Embryonic facial prominence (tissue), 1 donor: ENCODE data around the gene RASGRP2.
"Not testable (repeated sequence)": the region's sequence is repeated elsewhere in the genome, so short reads cannot be mapped to it uniquely, and the experiment has no call there.

Experiments used
- DNase-seq: peaks from one replicate; pipeline ENCODE4 v3.0.0-alpha.2; 2016; ENCODE audit errors: extremely low spot score

RASGRP2 gene

DNA sequence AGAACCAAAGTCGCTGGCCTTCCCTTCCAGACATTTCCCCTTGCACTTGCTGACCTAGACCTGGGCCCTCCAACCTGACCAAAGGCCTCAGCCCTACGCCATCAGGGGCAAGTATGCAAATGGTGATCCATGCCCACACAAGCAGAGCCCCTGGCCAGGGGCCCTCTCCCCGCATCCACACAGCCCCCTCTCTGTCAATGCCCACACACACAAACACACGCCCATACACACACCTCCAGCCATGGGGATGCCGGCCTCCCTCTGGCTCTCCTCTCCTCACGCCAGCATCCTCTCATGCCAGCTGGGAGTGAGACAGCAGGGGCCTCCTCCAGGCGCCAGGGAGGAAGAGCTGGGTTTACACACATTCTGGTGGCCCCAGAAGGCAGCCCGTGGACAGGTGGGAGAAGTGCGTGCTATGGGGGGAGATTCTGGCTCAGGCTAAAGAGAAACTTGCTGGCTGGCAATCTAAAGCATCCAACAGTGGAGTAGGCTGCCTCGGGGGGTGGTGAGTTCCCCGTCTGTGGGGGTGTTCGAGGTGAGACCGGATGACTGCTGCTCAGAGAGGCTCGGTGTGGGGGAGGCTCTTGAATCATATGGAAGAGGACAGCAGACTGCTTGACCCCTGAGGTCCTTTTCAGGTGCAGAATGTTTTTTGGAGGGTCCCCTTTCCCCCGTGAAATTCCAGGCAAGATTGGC, 25.7 kb downstream of the RASGRP2 start:
- no peak for DNase-seq

DNA sequence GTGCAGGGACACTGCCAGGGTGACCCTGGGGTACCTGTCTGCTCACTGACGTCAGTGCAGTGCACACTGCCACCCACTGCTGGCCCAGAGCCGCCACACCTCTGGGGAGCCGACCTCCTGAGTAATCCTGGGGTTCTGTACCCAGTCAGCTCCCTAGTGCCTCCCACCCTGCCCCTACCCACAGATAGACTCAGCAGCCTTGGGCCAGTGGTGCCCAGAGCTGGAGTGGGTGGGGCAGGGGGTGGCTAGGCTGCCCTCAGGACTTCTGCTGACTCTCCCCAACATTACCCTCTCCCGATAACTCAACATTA, 26.7 kb downstream of the RASGRP2 start:
- no peak for DNase-seq

- no peak for DNase-seq
These were observed 27.3 kb downstream of the RASGRP2 start for GRCh38 chr11:64716473-64717267.

DNA sequence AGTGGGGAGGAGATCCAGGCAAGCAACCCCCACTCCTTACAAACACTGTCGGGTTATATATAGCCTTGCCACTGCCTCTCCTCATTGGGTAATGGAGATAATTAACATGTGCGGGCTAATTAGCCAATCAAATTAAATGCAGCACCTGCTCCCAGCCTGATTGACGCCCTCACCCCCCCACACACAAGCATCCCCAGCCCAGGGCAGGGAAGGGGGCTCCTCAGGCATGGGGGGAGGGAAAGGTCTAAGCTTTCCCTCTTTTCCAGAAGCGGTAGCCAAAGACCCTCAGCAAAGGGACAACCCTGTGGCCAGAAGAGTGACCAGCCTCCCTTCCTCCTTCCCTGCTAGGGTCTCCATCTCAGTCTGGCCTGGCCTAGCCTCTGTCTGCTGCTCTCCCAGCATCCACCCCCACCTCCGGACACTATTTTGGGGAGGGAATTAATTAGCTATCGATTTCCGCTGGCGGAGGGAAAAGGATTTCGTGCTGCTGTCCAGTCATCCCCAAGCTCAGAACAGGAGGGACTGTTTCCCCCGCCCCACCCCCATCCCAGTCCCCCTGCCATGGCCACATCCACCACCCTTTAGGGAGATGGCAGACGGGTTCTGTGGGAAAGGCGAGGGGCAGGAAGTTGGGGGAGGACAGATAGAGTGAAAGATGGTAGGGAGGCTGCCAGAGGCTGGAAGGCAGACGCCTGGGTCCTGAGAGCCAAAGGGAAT, 28.0 kb downstream of the RASGRP2 start:
- no peak for DNase-seq

- no peak for DNase-seq
These were observed 28.8 kb downstream of the RASGRP2 start for GRCh38 chr11:64715110-64715509.

GRCh38 chr11:64714666-64715065, 29.3 kb downstream of the RASGRP2 start:
- DNase-seq: no peak

- no peak for DNase-seq
These were observed 30.1 kb downstream of the RASGRP2 start for GRCh38 chr11:64713781-64714363.

- DNase-seq: no peak
These were observed 30.8 kb downstream of the RASGRP2 start for GRCh38 chr11:64713016-64713707.

DNA sequence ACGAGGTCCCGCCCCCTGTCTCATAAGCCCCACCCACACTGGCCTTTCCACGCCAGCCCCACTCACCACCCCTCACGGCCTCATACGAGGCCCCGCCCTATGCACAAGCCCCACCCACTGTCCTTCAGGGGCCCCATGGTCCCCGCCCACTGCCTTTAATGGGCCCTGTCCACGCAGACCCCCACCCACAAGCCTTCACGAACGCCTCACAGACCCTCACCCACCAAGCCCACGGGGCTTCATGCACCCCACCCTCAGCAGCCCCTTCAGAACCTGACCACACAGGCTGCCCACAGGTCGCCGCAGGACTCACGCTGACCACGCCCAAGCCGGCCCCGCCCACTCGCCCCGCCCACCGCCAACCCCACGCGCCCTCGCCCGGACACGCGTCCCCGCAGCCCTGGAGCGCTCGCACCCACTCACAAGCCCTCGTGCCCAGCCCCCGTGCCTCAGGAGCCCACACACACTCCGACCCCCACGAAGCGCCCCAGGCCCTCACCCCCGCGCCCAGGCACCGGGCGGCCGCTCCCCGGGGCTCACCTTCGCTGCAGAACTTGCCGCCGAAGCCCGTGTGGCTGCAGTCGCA, 31.4 kb downstream of the RASGRP2 start:
- no peak for DNase-seq

GRCh38 chr11:64711956-64712362, 32.0 kb downstream of the RASGRP2 start:
- no peak for DNase-seq

GRCh38 chr11:64711138-64711955, 32.6 kb downstream of the RASGRP2 start:
- no peak for DNase-seq

DNA sequence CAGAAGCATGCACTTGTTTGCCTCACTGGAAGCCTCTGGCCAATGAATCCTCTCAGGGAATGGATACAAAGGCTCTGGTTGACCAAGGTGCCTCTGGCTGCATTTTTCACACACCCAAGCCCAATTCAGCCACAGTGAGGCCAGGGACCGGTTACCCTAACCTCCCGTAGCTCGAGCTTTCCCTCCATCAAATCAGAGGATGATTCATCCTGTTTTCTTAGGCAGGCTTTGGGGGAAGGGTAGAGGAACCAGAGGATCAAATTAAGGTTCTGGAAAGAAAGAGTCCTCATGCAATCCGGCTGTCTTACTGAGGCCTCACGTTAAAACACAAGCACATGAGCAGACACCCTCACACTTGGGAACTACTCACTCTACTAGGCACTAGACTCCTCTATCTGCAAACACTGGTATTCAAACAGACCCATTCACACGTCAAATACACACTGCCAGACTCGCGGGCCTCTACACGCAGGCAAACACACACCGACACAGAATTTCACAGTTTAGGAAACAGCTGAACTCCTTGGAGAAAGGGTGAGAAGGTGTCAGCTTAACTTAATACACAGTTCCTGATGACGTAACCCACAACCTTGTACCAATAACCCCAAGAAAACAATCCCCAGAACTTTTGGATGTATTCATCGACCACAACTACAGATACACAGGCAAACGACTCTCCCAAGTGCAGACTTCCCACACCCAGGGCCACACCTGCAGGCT, 33.4 kb downstream of the RASGRP2 start:
- no peak for DNase-seq

DNA sequence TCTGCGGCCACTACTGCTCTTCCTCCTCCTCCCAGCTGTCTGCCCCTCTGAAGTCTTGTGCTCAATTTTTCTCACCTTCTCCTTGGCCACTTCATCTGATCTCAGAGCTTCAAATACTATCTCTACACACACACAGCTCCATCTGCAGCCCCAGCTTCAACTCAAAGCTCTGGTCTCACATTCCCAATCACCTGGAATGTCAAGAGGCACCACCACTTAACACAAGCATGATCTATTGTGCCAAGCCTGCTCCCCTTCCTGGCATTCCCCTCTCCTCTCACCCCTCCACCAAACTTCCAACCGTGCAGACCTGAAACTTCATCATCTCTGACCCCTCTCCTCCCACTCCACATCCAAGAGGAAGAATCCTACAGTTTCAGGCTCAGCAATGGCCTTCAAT, 38.4 kb downstream of the RASGRP2 start:
- DNase-seq: no peak

DNA sequence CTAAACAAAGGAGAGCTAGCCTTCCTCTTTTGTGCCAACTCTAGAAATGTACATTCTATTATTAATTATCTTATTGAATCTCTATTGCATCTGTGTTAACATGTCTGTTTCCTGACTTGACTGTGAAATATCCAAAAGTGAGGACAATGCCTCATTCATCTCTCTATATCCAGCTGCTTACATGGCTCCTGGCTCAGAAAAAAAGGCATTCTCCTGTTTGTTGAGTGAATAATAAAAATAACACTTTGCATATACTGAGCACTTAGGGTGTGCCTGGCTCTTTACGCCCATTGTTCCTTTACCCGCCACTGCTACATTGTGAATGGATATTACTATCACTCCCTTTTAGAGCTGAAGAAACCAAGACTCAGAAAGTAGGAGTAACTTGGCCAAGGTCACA, 40.9 kb downstream of the RASGRP2 start:
- DNase-seq: no peak

- not testable (repeated sequence) for DNase-seq
These were observed 42.0 kb downstream of the RASGRP2 start for GRCh38 chr11:64701956-64702355.

- DNase-seq: no peak
These were observed 45.5 kb downstream of the RASGRP2 start for GRCh38 chr11:64698427-64698826.

DNA sequence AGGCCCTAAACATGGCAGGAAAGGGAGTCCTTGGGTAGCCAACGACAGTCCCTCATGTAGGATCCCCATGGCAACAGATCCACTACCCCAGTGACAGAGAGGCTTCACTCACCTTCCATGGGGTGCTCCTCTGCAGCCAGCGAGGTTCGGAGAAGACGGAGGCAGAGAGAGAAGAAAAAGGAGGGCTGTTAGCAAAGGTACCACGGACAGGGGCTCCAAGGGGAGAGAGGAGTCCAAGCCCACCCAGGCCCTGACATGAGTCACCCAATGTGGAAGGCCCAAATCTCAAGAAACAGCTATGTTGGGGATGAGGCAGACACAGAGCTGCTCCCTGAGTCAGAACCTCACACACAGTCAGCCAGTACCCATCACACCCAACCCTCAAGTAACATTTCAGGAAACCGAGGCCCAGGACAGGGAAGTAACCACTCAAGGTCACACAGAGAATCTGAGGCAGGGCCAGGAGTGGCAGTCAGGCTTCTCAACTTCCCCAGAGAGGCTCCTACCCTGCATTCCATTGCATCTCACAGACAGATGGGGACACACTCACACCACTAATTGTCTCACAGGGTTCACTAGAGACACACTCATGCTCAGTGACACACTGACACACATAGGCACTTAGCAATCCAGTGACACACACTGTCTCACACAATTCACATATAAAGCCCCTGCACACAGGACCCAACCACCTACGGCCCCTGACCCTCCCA, 46.1 kb downstream of the RASGRP2 start:
- DNase-seq: no peak

DNA sequence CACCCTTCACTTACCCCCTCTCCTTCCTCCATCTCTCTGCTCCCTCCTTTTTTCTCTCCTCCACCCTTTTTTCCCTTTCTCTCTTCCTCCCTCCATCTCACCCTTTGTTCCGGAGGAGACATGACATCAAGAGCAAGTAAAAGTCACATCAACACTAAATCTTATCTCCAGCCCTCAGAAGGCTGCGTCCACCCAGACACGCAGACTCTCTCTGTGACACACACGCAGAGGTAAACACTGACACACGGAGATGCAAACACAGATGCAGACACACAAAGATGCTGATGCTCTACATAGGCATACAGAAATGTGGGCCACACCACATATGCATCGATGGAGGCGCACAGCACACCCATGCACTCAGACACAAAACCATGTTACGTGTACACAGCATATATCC, 47.9 kb downstream of the RASGRP2 start:
- DNase-seq: no peak

- DNase-seq: no peak
These were observed 48.4 kb downstream of the RASGRP2 start for GRCh38 chr11:64695548-64695947.
